Measurements from ENCODE around the gene FIBCD1. TPM values are rescaled to one million over a fixed set of nuclear protein-coding genes. Genes with fewer than 3 reads are reported as not detected.

Gene FIBCD1
- total and polyA plus RNA-seq, 11 donors = 0.24 to 3.9 (median 1.3) TPM; not detected in 2

DNA sequence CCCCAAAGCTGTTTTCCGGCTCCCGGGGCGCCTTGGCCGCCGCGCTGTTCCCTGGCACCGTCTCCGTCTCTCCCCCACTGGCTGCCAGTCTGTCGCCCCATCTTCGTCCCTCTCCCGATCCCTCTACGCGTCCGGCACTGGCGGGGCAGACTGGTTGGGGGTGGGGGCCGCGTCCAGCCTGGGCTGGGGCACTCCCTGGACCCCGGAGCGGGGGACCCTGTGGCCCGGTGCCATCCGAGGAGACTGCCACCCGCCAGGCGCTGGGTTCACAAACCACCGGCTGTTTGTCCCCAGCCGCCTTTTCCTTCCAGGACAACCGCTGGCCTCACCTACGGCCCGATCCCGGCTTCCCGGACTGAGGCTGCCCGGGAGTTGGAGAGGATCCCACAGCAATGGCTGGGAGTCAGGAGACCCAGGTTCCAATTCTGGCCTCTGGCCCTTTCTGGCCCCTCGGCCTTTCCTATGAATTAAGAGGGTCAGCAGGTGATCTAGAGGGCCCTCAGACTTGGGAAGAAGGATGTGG, 1.0 kb upstream of the FIBCD1 start:
- Histone ChIP-seq H3K4me3 (peak overlapping the region in 3 of 12 donors; percentile 12 to 58 (median 51)), H3K27me3 (peaks cover 42 to 80% (median 60%) of the 10 kb centered on the region in 9 donors), H3K9me3 (no peaks in the 10 kb centered on the region), H3K27ac (no peak overlapping the region), H3K36me3 (no peaks in the 10 kb centered on the region), H3K4me1 (peaks cover 0 to 34% (median 16%) of the 10 kb centered on the region in 12 donors)
- ATAC-seq (no peak), DNase-seq (no peak)
- WGBS, 4 donors = 3 to 11% (median 5%) methylated on average over 11 to 32 of the region's 32 CpGs
- intact Hi-C loops (cut with DNase I) = loop anchor here (2.0 to 10.0 kb wide), 12 partner anchors 57 to 239 kb away; no protein-coding TSS in a partner anchor
- TF ChIP-seq, protein P1, sequence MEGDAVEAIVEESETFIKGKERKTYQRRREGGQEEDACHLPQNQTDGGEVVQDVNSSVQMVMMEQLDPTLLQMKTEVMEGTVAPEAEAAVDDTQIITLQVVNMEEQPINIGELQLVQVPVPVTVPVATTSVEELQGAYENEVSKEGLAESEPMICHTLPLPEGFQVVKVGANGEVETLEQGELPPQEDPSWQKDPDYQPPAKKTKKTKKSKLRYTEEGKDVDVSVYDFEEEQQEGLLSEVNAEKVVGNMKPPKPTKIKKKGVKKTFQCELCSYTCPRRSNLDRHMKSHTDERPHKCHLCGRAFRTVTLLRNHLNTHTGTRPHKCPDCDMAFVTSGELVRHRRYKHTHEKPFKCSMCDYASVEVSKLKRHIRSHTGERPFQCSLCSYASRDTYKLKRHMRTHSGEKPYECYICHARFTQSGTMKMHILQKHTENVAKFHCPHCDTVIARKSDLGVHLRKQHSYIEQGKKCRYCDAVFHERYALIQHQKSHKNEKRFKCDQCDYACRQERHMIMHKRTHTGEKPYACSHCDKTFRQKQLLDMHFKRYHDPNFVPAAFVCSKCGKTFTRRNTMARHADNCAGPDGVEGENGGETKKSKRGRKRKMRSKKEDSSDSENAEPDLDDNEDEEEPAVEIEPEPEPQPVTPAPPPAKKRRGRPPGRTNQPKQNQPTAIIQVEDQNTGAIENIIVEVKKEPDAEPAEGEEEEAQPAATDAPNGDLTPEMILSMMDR (IDR thresholded peaks at IDR 0.05) = no peak
- TF ChIP-seq POLR2A (IDR thresholded peaks at IDR 0.05) = no peak

DNA sequence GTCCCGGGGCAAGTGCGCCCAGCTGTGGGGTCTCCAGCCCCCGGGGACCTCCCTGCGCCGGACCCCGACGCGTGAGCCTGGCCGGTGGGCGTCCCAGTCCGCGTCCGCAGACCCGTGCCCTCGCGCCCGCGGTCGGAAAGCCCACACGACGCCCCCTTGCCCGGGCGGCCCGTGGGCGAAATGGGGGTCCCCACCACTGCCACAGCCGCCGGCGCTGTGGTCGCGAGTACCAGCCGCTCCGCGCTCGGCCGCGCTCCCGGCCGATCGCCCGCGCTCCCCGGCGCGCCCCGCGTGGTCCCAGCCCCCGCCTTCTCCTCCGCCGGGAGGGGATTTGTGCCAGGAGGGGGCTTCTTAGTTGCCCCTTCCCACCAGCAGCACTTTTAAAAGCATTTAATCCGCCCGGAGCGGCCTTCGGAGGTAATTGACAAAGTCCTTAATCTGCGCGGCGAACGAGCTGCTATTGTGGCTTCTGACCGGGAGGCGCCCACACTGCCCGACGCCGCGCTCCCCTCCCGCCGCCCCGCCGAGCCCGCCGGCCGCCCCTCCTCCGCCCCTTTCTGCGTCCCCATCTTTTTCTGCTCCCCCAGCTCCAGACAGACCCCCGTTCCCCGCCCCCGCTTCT, 469 bp upstream of the FIBCD1 start:
- Histone ChIP-seq H3K9me3 (no peaks in the 10 kb centered on the region), H3K4me3 (peak overlapping the region; percentile 12 to 59 (median 52)), H3K36me3 (no peaks in the 10 kb centered on the region), H3K27ac (no peak overlapping the region), H3K4me1 (peaks cover 0 to 35% (median 16%) of the 10 kb centered on the region in 12 donors), H3K27me3 (peaks cover 43 to 85% (median 60%) of the 10 kb centered on the region in 9 donors)
- WGBS, 4 donors = 1% methylated on average over 31 to 75 of the region's 75 CpGs
- ATAC-seq (no peak), DNase-seq (no peak)
- intact Hi-C loops (cut with DNase I) = loop anchor here (2.0 to 10.0 kb wide), 13 partner anchors 58 to 239 kb away; no protein-coding TSS in a partner anchor
- TF ChIP-seq, protein P1 (IDR thresholded peaks at IDR 0.05) = peak in 1 of 12 donors; percentile 13
- no peak for TF ChIP-seq POLR2A (IDR thresholded peaks at IDR 0.05)

DNA sequence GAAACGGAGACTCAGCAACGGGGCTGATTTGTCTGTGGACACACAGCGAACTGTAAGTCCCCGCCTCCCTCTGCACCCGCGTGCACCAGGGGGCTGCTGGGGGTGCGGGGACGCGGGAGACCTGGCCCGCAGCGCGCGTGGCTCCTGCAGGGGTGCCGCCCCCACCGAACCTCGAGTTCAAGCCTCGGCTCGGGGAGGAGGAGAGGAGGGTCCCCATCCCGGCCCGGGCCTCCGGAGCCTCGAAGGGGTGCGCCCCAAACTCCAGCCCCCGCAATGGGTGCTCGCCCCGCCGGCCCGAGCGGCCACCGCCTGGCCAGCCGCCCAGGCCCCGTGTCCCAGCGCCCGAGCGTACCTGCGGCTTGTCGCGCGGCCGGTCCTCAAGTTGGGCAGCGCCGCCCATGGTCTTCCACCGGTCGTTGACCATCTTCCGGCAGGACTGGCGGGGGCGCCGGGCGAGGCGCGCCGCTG, 829 bp downstream of the FIBCD1 start:
- intact Hi-C loops (cut with DNase I) = loop anchor here in 3 of 10 donors (2.0 to 5.0 kb wide), 3 partner anchors 59 to 235 kb away; no protein-coding TSS in a partner anchor
- Histone ChIP-seq H3K4me1 (peaks cover 0 to 41% (median 16%) of the 10 kb centered on the region in 12 donors), H3K9me3 (no peaks in the 10 kb centered on the region), H3K4me3 (peak overlapping the region in 9 of 12 donors; percentile 4 to 59 (median 55)), H3K27me3 (peaks cover 50 to 98% (median 66%) of the 10 kb centered on the region in 9 donors), H3K36me3 (no peaks in the 10 kb centered on the region), H3K27ac (no peak overlapping the region)
- 4 to 8% (median 4%) methylated on average over 16 to 52 of the region's 52 CpGs for WGBS, 4 donors
- ATAC-seq = no peak
- peak in 1 of 5 donors; percentile 15 for DNase-seq
- no peak for TF ChIP-seq POLR2A (IDR thresholded peaks at IDR 0.05)
- TF ChIP-seq, protein P1 (IDR thresholded peaks at IDR 0.05) = no peak
